Neural progenitor cell (in vitro differentiated cells): ENCODE data around the gene DCDC2. TPM values are rescaled to one million over a fixed set of nuclear protein-coding genes. Genes with fewer than 3 reads are reported as not detected.
"Not testable (repeated sequence)": the region's sequence is repeated elsewhere in the genome, so short reads cannot be mapped to it uniquely, and the experiment has no call there.

Source experiments
- DNase-seq: peaks from one replicate; pipeline ENCODE4 v3.0.0-alpha.2; 2016; ENCODE audit warnings: low spot score
- H2AFZ ChIP-seq: fragments of 200-600 bp; sonication (generic); replicated peaks from 2 replicates; pipeline ENCODE4 v1.6.1; 2016; ENCODE audit warnings: antibody characterized with exemption
- H3F3A ChIP-seq: fragments of 200-600 bp; sonication (generic); 2 replicates; pipeline ENCODE4 v1.6.1; 2016; ENCODE audit warnings: antibody characterized with exemption, low read depth
- H3K27ac ChIP-seq: fragments of 200-600 bp; sonication (generic); 2 replicates; pipeline ENCODE4 v1.5.1; 2016; ENCODE audit warnings: mild to moderate bottlenecking
- H3K27me3 ChIP-seq: fragments of 200-600 bp; sonication (generic); 2 replicates; pipeline ENCODE4 v1.6.1; 2016; ENCODE audit warnings: mild to moderate bottlenecking, moderate library complexity
- H3K36me3 ChIP-seq: fragments of 200-600 bp; sonication (generic); 2 replicates; pipeline ENCODE4 v1.5.1; 2016
- H3K4me1 ChIP-seq: fragments of 200-600 bp; sonication (generic); 2 replicates; pipeline ENCODE4 v1.6.1; 2016; ENCODE audit warnings: mixed run types
- H3K4me2 ChIP-seq: fragments of 200-600 bp; sonication (generic); 2 replicates; pipeline ENCODE4 v1.6.1; 2016
- H3K4me3 ChIP-seq: fragments of 200-600 bp; sonication (generic); 2 replicates; pipeline ENCODE4 v1.5.1; 2016
- H3K79me2 ChIP-seq: fragments of 200-600 bp; sonication (generic); 2 replicates; pipeline ENCODE4 v1.6.1; 2016; ENCODE audit warnings: low read depth
- H3K9ac ChIP-seq: fragments of 200-600 bp; sonication (generic); 2 replicates; pipeline ENCODE4 v1.6.1; 2016
- H3K9me3 ChIP-seq: fragments of 200-600 bp; sonication (generic); 2 replicates; pipeline ENCODE4 v1.5.1; 2016; ENCODE audit warnings: low read depth
- H4K20me1 ChIP-seq: fragments of 200-600 bp; sonication (generic); 2 replicates; pipeline ENCODE4 v1.6.1; 2016; ENCODE audit warnings: low read depth
- H3K27ac Mint-ChIP-seq: 3 replicates; pipeline ENCODE4 v1.8.0; 2021; ENCODE audit warnings: mixed read lengths
- H3K27me3 Mint-ChIP-seq: 2 replicates; pipeline ENCODE4 v1.8.0; 2022; ENCODE audit warnings: low read depth, mild to moderate bottlenecking, inconsistent platforms, moderate library complexity, mixed read lengths; ENCODE audit not compliant: insufficient read depth
- H3K36me3 Mint-ChIP-seq: 3 replicates; pipeline ENCODE4 v1.8.0; 2021; ENCODE audit warnings: mixed read lengths
- H3K4me1 Mint-ChIP-seq: 3 replicates; pipeline ENCODE4 v1.8.0; 2021; ENCODE audit warnings: mixed read lengths
- H3K4me3 Mint-ChIP-seq: 3 replicates; pipeline ENCODE4 v1.8.0; 2021; ENCODE audit warnings: mild to moderate bottlenecking, moderate library complexity, mixed read lengths
- H3K9me3 Mint-ChIP-seq: 3 replicates; pipeline ENCODE4 v1.8.0; 2020; ENCODE audit warnings: mixed read lengths
- CTCF ChIP-seq: fragments of 200-600 bp; sonication (generic); IDR thresholded peaks from 2 replicates; pipeline ENCODE4 v1.5.1; 2017; ENCODE audit warnings: antibody characterized with exemption, mild to moderate bottlenecking
- EZH2 ChIP-seq: fragments of 200-600 bp; sonication (generic); IDR thresholded peaks from 2 replicates; pipeline ENCODE4 v1.6.1; 2017; ENCODE audit warnings: antibody characterized with exemption, mild to moderate bottlenecking, moderate library complexity
- EZH2phosphoT487 ChIP-seq: fragments of 200-600 bp; sonication (generic); IDR thresholded peaks from 2 replicates; pipeline ENCODE4 v1.6.1; 2017; ENCODE audit warnings: antibody characterized with exemption
- total RNA-seq: library from RNA; depleted of rRNA; stranded (reverse); fragments of >200 nt; gene quantifications from 2 replicates; pipeline ENCODE4 v1.2.3, GENCODE V29; 2015; ENCODE audit warnings: low replicate concordance

DCDC2 gene
- total RNA-seq, 1 donor from 2014 or later, result not detected

- Histone ChIP-seq H3K4me2 (no peak overlapping the region), H3K9me3 (no peaks in the 10 kb centered on the region), H3K4me3 (no peak overlapping the region), H3K36me3 (no peaks in the 10 kb centered on the region), H3F3A (no peaks in the 10 kb centered on the region), H3K27me3 (no peaks in the 10 kb centered on the region), H3K9ac (no peak overlapping the region), H3K27ac (no peak overlapping the region), H3K4me1 (peaks cover 6% of the 10 kb centered on the region), H2AFZ (no peak overlapping the region), H4K20me1 (no peaks in the 10 kb centered on the region), H3K79me2 (no peaks in the 10 kb centered on the region)
- TF ChIP-seq CTCF, result no peak
- no peak for TF ChIP-seq EZH2phosphoT487
- no peak for TF ChIP-seq EZH2
- Mint-ChIP-seq H3K36me3 (peaks cover 2% of the 10 kb centered on the region), H3K27ac (no peak overlapping the region), H3K27me3 (no peaks in the 10 kb centered on the region), H3K4me1 (peaks cover 3% of the 10 kb centered on the region), H3K4me3 (no peak overlapping the region), H3K9me3 (peaks cover 4% of the 10 kb centered on the region)
- no peak for DNase-seq
Observed at GRCh38 chr6:24240943-24241342, 116.9 kb downstream of the DCDC2 start.

- no peaks in the 10 kb centered on the region for H3K79me2 ChIP-seq
- Mint-ChIP-seq H3K27ac (no peak overlapping the region), H3K4me3 (no peak overlapping the region), H3K27me3 (no peaks in the 10 kb centered on the region), H3K36me3 (peaks cover 2% of the 10 kb centered on the region), H3K4me1 (peaks cover 3% of the 10 kb centered on the region), H3K9me3 (peaks cover 7% of the 10 kb centered on the region)
- no peaks in the 10 kb centered on the region for H3K9me3 ChIP-seq
- no peak overlapping the region for H3K27ac ChIP-seq
- no peaks in the 10 kb centered on the region for H3K27me3 ChIP-seq
- H4K20me1 ChIP-seq, result no peaks in the 10 kb centered on the region
- H3F3A ChIP-seq, result no peaks in the 10 kb centered on the region
- no peak overlapping the region for H3K9ac ChIP-seq
- no peaks in the 10 kb centered on the region for H3K36me3 ChIP-seq
- no peak overlapping the region for H3K4me2 ChIP-seq
- DNase-seq, result no peak
- no peak for TF ChIP-seq CTCF
- no peak for TF ChIP-seq EZH2phosphoT487
- no peak for TF ChIP-seq EZH2
- H3K4me1 ChIP-seq, result peaks cover 4% of the 10 kb centered on the region
- H3K4me3 ChIP-seq, result no peak overlapping the region
- no peak overlapping the region for H2AFZ ChIP-seq
Observed at GRCh38 chr6:24240380-24240928, 117.4 kb downstream of the DCDC2 start.

GRCh38 chr6:24238700-24239099 lies 119.2 kb downstream of the DCDC2 start:
- Mint-ChIP-seq H3K36me3 (peaks cover 2% of the 10 kb centered on the region), H3K4me3 (no peak overlapping the region), H3K27me3 (no peaks in the 10 kb centered on the region), H3K4me1 (no peaks in the 10 kb centered on the region), H3K9me3 (peaks cover 7% of the 10 kb centered on the region), H3K27ac (no peak overlapping the region)
- TF ChIP-seq CTCF, result no peak
- no peak for TF ChIP-seq EZH2phosphoT487
- TF ChIP-seq EZH2, result no peak
- Histone ChIP-seq H3K27ac (no peak overlapping the region), H3K4me3 (no peak overlapping the region), H3K9me3 (no peaks in the 10 kb centered on the region), H3K36me3 (no peaks in the 10 kb centered on the region), H3K4me2 (no peak overlapping the region), H3K9ac (no peak overlapping the region), H3K27me3 (no peaks in the 10 kb centered on the region), H3K79me2 (no peaks in the 10 kb centered on the region), H2AFZ (no peak overlapping the region), H4K20me1 (no peaks in the 10 kb centered on the region), H3F3A (no peaks in the 10 kb centered on the region), H3K4me1 (no peaks in the 10 kb centered on the region)
- no peak for DNase-seq

- not testable (repeated sequence) for H2AFZ ChIP-seq, H3K27ac Mint-ChIP-seq, H4K20me1 ChIP-seq, H3K4me1 ChIP-seq, H3K4me2 ChIP-seq, H3K9me3 Mint-ChIP-seq, H3K27me3 ChIP-seq, H3F3A ChIP-seq, H3K79me2 ChIP-seq, H3K27me3 Mint-ChIP-seq, H3K36me3 Mint-ChIP-seq, H3K4me3 ChIP-seq, H3K27ac ChIP-seq, H3K36me3 ChIP-seq, H3K4me3 Mint-ChIP-seq, H3K4me1 Mint-ChIP-seq, DNase-seq, H3K9me3 ChIP-seq, H3K9ac ChIP-seq
Observed at GRCh38 chr6:24236779-24237178, 121.1 kb downstream of the DCDC2 start.
